CD4-positive, alpha-beta memory T cell (primary cell): Measurements from ENCODE around the gene TUFM. TPM values are rescaled to one million over a fixed set of nuclear protein-coding genes. Genes with fewer than 3 reads are reported as not detected.

Experiments used
- CTCF ChIA-PET: fragments of 350-600 bp; sonication (Branson Sonifier 250); formaldehyde crosslinking; loops from one replicate; lab custom pipeline; 2021; ENCODE audit warnings: inconsistent platforms; ENCODE audit not compliant: partially characterized antibody; lab: Charles Lee
- POLR2A ChIA-PET: fragments of 350-600 bp; sonication (Branson Sonifier 250); formaldehyde crosslinking; loops from one replicate; lab custom pipeline; 2021; ENCODE audit not compliant: partially characterized antibody; lab: Charles Lee
- DNase-seq, 5 donors: peaks; one replicate each; pipeline versions ENCODE4 v3.0.0 to v3.0.0-alpha.2; 2020 to 2022; ENCODE audit warnings: mixed read lengths in 1 of 5
- H3K27ac ChIP-seq: one replicate; pipeline ENCODE4 v1.7.0; 2013; ENCODE audit warnings: low read depth, low read length
- H3K27me3 ChIP-seq: 2 replicates; pipeline ENCODE4 v1.7.0; 2013; ENCODE audit warnings: mild to moderate bottlenecking, low read length, moderate library complexity; ENCODE audit not compliant: insufficient read depth
- H3K36me3 ChIP-seq: 2 replicates; pipeline ENCODE4 v1.7.0; 2013; ENCODE audit warnings: mild to moderate bottlenecking, low read length, moderate library complexity; ENCODE audit not compliant: insufficient read depth
- H3K4me1 ChIP-seq: 2 replicates; pipeline ENCODE4 v1.7.0; 2013; ENCODE audit warnings: mild to moderate bottlenecking, low read length, moderate library complexity; ENCODE audit not compliant: insufficient read depth
- H3K4me3 ChIP-seq, 2 donors: one replicate each; pipeline ENCODE4 v1.7.0; 2013; ENCODE audit warnings: low read length in 2 of 2, mild to moderate bottlenecking in 1 of 2
- H3K9me3 ChIP-seq, 2 donors: one replicate each; pipeline ENCODE4 v1.7.0; 2013; ENCODE audit warnings: low read length in 2 of 2, control low read depth in 1 of 2; ENCODE audit not compliant: control insufficient read depth in 1 of 2
- H3K27ac Mint-ChIP-seq, 7 donors: one replicate each; pipeline ENCODE4 v1.8.0; 2020 to 2021; ENCODE audit warnings: mixed read lengths in 7 of 7, mild to moderate bottlenecking in 6 of 7, inconsistent platforms in 3 of 7, moderate library complexity in 3 of 7
- H3K27me3 Mint-ChIP-seq, 2 donors: one replicate each; pipeline ENCODE4 v1.8.0; 2020 to 2021; ENCODE audit warnings: mixed read lengths in 2 of 2
- H3K36me3 Mint-ChIP-seq, 2 donors: one replicate each; pipeline ENCODE4 v1.8.0; 2020 to 2021; ENCODE audit warnings: mixed read lengths in 2 of 2, inconsistent platforms in 1 of 2, mild to moderate bottlenecking in 1 of 2
- H3K4me1 Mint-ChIP-seq, 4 donors: one replicate each; pipeline ENCODE4 v1.8.0; 2020 to 2021; ENCODE audit warnings: mixed read lengths in 4 of 4, mild to moderate bottlenecking in 1 of 4
- H3K4me3 Mint-ChIP-seq, 8 donors: one replicate each; pipeline ENCODE4 v1.8.0; 2020 to 2021; ENCODE audit warnings: mixed read lengths in 8 of 8, mild to moderate bottlenecking in 7 of 8, moderate library complexity in 6 of 8, inconsistent platforms in 3 of 8
- H3K9me3 Mint-ChIP-seq, 8 donors: one replicate each; pipeline ENCODE4 v1.8.0; 2020 to 2021; ENCODE audit warnings: mixed read lengths in 8 of 8, mild to moderate bottlenecking in 5 of 8, inconsistent platforms in 3 of 8, moderate library complexity in 1 of 8
- intact Hi-C: fragments of 100-400 bp; cut with micrococcal nuclease; formaldehyde crosslinking; loops from one replicate; pipeline ENCODE4 v1.15.1; 2023
- polyA plus RNA-seq, 2 donors: library from polyadenylated mRNA; unstranded; fragments of 300-500 nt; fragmentation: Illumina TruSeq; gene quantifications; one replicate each; pipeline ENCODE4 v1.2.3, GENCODE V29; 2021
- total RNA-seq, 2 experiments: library from RNA; stranded (reverse); gene quantifications; one replicate each; pipeline ENCODE4 v1.2.3, GENCODE V29; 2021

The TUFM gene
- total and polyA plus RNA-seq, 4 experiments from 2014 or later: 98.0 to 198 (median 123) TPM

DNA sequence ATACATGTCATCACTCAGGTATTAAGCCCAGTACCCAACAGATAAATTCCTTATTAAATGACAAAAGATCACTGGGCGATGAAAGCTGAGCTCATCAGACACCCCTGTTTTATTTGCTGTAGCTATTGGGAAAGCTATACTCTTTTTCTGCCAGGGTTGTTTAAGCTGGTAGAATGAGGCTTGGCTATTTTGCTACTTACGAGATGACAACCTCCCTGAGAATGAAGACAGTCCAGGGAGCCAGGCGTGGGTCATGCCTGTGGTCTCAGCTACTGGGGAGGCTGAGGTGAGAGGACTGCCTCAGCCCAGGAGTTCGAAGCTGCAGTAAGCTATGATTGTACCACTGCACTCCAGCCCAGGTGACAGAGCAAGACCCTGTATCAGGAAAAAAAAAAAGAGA, 13.2 kb upstream of the TUFM start:
- Mint-ChIP-seq H3K36me3 (peaks cover 0 to 5% of the 10 kb centered on the region in 2 donors), H3K4me3 (no peak overlapping the region), H3K4me1 (peaks cover 5 to 16% (median 10%) of the 10 kb centered on the region in 4 donors), H3K9me3 (no peaks in the 10 kb centered on the region), H3K27me3 (no peaks in the 10 kb centered on the region), H3K27ac (no peak overlapping the region)
- ChIA-PET CTCF (interaction anchor here (0.7 to 2.6 kb wide), 2 partner anchors 12 to 37 kb away, joined by 3 to 13 read pairs; partner anchors contain the start of gene TUFM), POLR2A (interaction anchor here (1.2 to 2.3 kb wide), 2 partner anchors 13 to 65 kb away, joined by 3 to 10 read pairs; partner anchors contain the start of genes RABEP2 and TUFM)
- Histone ChIP-seq H3K36me3 (no peaks in the 10 kb centered on the region), H3K4me3 (no peak overlapping the region), H3K27ac (no peak overlapping the region), H3K9me3 (no peaks in the 10 kb centered on the region), H3K4me1 (peaks cover 14% of the 10 kb centered on the region), H3K27me3 (no peaks in the 10 kb centered on the region)
- intact Hi-C loops: no loop called here
- DNase-seq: no peak

DNA sequence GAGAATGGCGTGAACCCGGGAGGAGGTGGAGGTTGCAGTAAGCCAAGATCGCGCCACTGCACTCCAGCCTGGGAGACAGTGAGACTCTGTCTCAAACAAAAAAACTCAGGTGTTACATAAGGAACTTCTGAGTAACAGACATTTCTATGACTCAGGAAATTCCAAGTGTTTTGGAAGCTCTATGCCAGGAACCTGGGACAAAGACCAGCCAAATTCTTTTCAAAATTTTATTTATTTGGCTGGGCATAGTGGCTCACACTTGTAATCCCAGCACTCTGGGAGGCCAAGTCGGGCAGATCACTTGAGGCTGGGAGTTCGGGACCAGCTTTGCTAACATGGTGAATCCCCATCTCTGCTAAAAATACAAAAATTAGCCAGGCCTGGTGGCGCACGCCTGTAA, 12.3 kb upstream of the TUFM start:
- Mint-ChIP-seq H3K27ac (no peak overlapping the region), H3K36me3 (peaks cover 0 to 3% of the 10 kb centered on the region in 2 donors), H3K4me3 (no peak overlapping the region), H3K9me3 (no peaks in the 10 kb centered on the region), H3K4me1 (peaks cover 3 to 12% (median 5%) of the 10 kb centered on the region in 4 donors), H3K27me3 (no peaks in the 10 kb centered on the region)
- no peak for DNase-seq
- H3K9me3 ChIP-seq: no peaks in the 10 kb centered on the region
- H3K4me1 ChIP-seq: peaks cover 9% of the 10 kb centered on the region
- POLR2A ChIA-PET: interaction anchor here (2.3 kb wide), 1 partner anchor 12 kb away, joined by 10 read pairs; the partner anchor contains the start of gene TUFM
- H3K4me3 ChIP-seq: no peak overlapping the region
- no peak overlapping the region for H3K27ac ChIP-seq
- CTCF ChIA-PET: interaction anchor here (1.0 to 2.6 kb wide), 2 partner anchors 11 to 22 kb away, joined by 3 to 13 read pairs; partner anchors contain the start of gene TUFM
- H3K27me3 ChIP-seq: no peaks in the 10 kb centered on the region
- no peaks in the 10 kb centered on the region for H3K36me3 ChIP-seq
- intact Hi-C loops: no loop called here

DNA sequence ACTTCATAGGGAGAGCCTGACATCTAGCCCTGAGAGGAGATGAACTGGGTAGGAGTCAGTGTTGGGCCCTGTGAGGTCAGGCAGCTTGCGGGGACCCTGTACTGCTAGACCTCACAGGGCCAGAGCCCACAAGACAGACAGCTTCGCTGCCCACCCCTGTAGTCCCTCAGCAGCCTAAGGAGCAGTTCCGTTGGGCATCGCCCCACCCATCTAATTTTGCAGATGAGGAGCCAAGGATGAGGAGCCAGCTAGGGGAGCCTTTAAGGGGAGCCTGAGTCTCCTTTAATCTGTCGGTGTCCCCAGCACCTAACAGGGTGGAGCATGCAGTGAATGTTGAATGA, 755 bp upstream of the TUFM start:
- Histone ChIP-seq H3K36me3 (peaks cover 28% of the 10 kb centered on the region), H3K4me3 (peak overlapping the region; percentile 86 to 93), H3K27me3 (no peaks in the 10 kb centered on the region), H3K9me3 (no peaks in the 10 kb centered on the region), H3K4me1 (peaks cover 22% of the 10 kb centered on the region), H3K27ac (peak overlapping the region; percentile 87)
- Mint-ChIP-seq H3K27ac (peak overlapping the region; percentile 95 to 99 (median 97)), H3K4me1 (peaks cover 18 to 35% (median 25%) of the 10 kb centered on the region in 4 donors), H3K9me3 (peaks cover 0 to 3% (median 0%) of the 10 kb centered on the region in 8 donors), H3K27me3 (no peaks in the 10 kb centered on the region), H3K36me3 (peaks cover 13 to 46% of the 10 kb centered on the region in 2 donors), H3K4me3 (peak overlapping the region; percentile 92 to 100 (median 94))
- intact Hi-C loops: loop anchor here (1.0 kb wide), 6 partner anchors 16 to 103 kb away; partner anchors contain the start of genes NFATC2IP, RABEP2 and SH2B1
- ChIA-PET CTCF (interaction anchor here (1.1 to 4.8 kb wide), 5 partner anchors 11 to 185 kb away, joined by 3 to 37 read pairs (median 13); partner anchors contain the start of gene SH2B1), POLR2A (interaction anchor here (0.6 to 5.7 kb wide), 13 partner anchors 9 to 138 kb away, joined by 3 to 149 read pairs (median 5); partner anchors contain the start of genes ATXN2L, CD19, LAT and RABEP2)
- DNase-seq: no peak

DNA sequence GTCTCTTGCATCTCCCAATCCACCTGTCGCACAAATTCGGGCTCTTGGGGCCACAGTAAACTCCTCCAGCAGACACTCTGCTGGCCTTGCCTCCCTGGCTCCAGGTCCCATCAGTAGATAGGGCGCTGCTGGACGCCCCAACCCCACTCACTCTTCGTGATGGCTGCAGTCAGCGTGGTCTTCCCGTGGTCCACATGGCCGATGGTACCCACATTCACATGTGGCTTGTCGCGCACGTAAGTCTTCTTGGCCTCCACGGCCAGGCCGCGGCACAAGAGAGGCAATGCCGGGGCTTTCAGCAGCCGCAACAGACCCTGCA, 428 bp downstream of the TUFM start:
- Mint-ChIP-seq H3K27ac (peak overlapping the region; percentile 95 to 99 (median 97)), H3K36me3 (peaks cover 13 to 49% of the 10 kb centered on the region in 2 donors), H3K4me1 (peaks cover 18 to 35% (median 25%) of the 10 kb centered on the region in 4 donors), H3K9me3 (peaks cover 0 to 3% (median 0%) of the 10 kb centered on the region in 8 donors), H3K4me3 (peak overlapping the region; percentile 92 to 100 (median 94)), H3K27me3 (no peaks in the 10 kb centered on the region)
- Histone ChIP-seq H3K27ac (peak overlapping the region; percentile 87), H3K4me3 (peak overlapping the region; percentile 71 to 93), H3K27me3 (no peaks in the 10 kb centered on the region), H3K4me1 (peaks cover 22% of the 10 kb centered on the region), H3K36me3 (peaks cover 30% of the 10 kb centered on the region), H3K9me3 (no peaks in the 10 kb centered on the region)
- CTCF ChIA-PET: interaction anchor here (0.8 to 4.8 kb wide), 6 partner anchors 12 to 186 kb away, joined by 3 to 37 read pairs (median 6); partner anchors contain the start of genes ATXN2L and SH2B1
- POLR2A ChIA-PET: interaction anchor here (0.9 to 5.7 kb wide), 13 partner anchors 10 to 139 kb away, joined by 3 to 149 read pairs (median 6); partner anchors contain the start of genes ATXN2L, CD19, LAT and NFATC2IP
- no peak for DNase-seq
- intact Hi-C loops: loop anchor here (1.0 kb wide), 6 partner anchors 18 to 105 kb away; partner anchors contain the start of genes NFATC2IP, RABEP2 and SH2B1

DNA sequence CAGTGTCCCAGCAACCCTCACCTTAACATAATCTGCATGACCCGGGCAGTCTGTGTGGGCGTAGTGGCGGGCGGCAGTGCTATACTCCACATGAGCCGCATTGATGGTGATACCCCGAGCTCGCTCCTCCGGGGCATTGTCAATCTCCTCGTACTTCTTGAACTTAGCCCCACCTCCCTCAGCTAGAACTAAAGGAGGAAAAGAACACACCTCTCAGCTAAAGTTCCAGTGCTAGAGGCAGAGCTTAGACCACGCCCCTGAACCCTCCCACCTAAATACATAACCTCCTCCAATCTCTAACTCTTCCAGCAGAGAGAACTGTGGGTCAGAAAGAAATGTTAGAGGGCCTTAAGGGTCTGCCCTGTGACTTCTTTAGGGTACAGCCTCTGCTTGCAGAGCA, 855 bp downstream of the TUFM start:
- peaks cover 18 to 35% (median 25%) of the 10 kb centered on the region in 4 donors for H3K4me1 Mint-ChIP-seq
- peaks cover 30% of the 10 kb centered on the region for H3K36me3 ChIP-seq
- intact Hi-C loops: no loop called here
- H3K27ac ChIP-seq: peak overlapping the region; percentile 87
- peak overlapping the region; percentile 71 to 93 for H3K4me3 ChIP-seq
- H3K27me3 Mint-ChIP-seq: no peaks in the 10 kb centered on the region
- H3K9me3 Mint-ChIP-seq: peaks cover 0 to 3% (median 0%) of the 10 kb centered on the region in 8 donors
- ChIA-PET POLR2A (interaction anchor here (1.0 to 5.7 kb wide), 10 partner anchors 10 to 105 kb away, joined by 3 to 149 read pairs (median 8); partner anchors contain the start of genes ATXN2L, NFATC2IP, RABEP2 and SH2B1), CTCF (interaction anchor here (0.7 to 4.8 kb wide), 5 partner anchors 13 to 100 kb away, joined by 3 to 13 read pairs (median 4); partner anchors contain the start of genes ATXN2L and SH2B1)
- DNase-seq: peak in 1 of 5 donors; percentile 57
- peaks cover 13 to 49% of the 10 kb centered on the region in 2 donors for H3K36me3 Mint-ChIP-seq
- H3K9me3 ChIP-seq: no peaks in the 10 kb centered on the region
- no peaks in the 10 kb centered on the region for H3K27me3 ChIP-seq
- H3K27ac Mint-ChIP-seq: peak overlapping the region; percentile 95 to 99 (median 97)
- H3K4me1 ChIP-seq: peaks cover 22% of the 10 kb centered on the region
- H3K4me3 Mint-ChIP-seq: peak overlapping the region; percentile 92 to 100 (median 94)

DNA sequence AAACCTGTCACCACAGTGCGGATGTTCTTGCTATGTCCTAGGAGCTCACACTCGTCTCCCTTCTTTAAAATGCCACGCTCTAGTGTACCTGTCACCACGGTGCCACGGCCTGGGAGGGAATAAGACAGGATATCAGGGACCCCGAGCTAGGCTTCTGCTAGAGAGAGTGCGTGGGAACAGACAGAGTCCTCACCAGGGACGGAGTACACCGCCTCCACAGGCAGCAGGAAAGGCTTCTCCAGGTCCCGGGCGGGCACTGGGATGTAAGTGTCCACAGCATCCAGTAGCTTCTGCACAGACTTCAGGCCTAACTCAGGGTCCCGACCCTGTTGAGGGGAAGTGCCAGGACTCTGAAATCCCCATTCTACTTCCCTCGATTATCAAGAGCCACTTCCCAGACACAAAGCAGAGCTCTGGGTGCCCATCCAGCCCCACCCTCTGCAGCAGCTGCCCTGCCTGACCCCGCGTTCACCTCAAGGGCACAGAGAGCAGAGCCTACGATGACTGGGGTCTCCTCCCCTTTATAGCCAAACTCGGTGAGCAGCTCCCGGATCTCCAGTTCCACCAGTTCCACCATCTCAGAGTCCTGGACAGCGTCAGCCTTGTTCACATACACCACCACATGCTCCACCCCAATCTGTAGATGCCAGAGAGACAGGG, 1.8 kb downstream of the TUFM start:
- Mint-ChIP-seq H3K4me1 (peaks cover 18 to 35% (median 25%) of the 10 kb centered on the region in 4 donors), H3K36me3 (peaks cover 13 to 52% of the 10 kb centered on the region in 2 donors), H3K4me3 (peak overlapping the region; percentile 35 to 97 (median 81)), H3K27me3 (no peaks in the 10 kb centered on the region), H3K9me3 (peaks cover 0 to 3% (median 0%) of the 10 kb centered on the region in 8 donors), H3K27ac (peak overlapping the region in 4 of 7 donors; percentile 41 to 99 (median 96))
- intact Hi-C loops: no loop called here
- no peak overlapping the region for H3K4me3 ChIP-seq
- H3K27ac ChIP-seq: peak overlapping the region; percentile 87
- H3K9me3 ChIP-seq: no peaks in the 10 kb centered on the region
- POLR2A ChIA-PET: interaction anchor here (1.0 to 5.7 kb wide), 4 partner anchors 11 to 22 kb away, joined by 4 to 149 read pairs (median 52); partner anchors contain the start of genes ATXN2L and SH2B1
- peaks cover 22% of the 10 kb centered on the region for H3K4me1 ChIP-seq
- no peaks in the 10 kb centered on the region for H3K27me3 ChIP-seq
- no peak for DNase-seq
- CTCF ChIA-PET: interaction anchor here (1.3 kb wide), 1 partner anchor 101 kb away, joined by 4 read pairs; no protein-coding TSS in a partner anchor
- H3K36me3 ChIP-seq: peaks cover 30% of the 10 kb centered on the region
